GM10248 (cell line): ENCODE results near the gene PPP2R5E.

Source experiments
- CTCF ChIA-PET: fragments of 300-600 bp; sonication (Branson Sonifier 250); formaldehyde crosslinking; extraction: SDS; loops from one replicate; lab custom pipeline; 2021; ENCODE audit warnings: antibody characterized with exemption; lab: Yijun Ruan, JAX
- POLR2A ChIA-PET: fragments of 350-650 bp; sonication (Branson Sonifier 250); formaldehyde crosslinking; extraction: SDS; loops from one replicate; lab custom pipeline; 2020; ENCODE audit warnings: antibody characterized with exemption; lab: Yijun Ruan, JAX
- DNase-seq: peaks from one replicate; pipeline ENCODE4 v3.0.0; 2012; ENCODE audit errors: extremely low spot score
- CTCF ChIP-seq: IDR thresholded peaks from 2 replicates; pipeline ENCODE4 v1.5.1; 2012; ENCODE audit warnings: mild to moderate bottlenecking, low read depth; ENCODE audit errors: extremely low read depth, missing control alignments, control extremely low read depth

PPP2R5E gene

GRCh38 chr14:63428486-63428885 is 114.7 kb downstream of the PPP2R5E start:
- no peak for DNase-seq
- no peak for TF ChIP-seq CTCF
- ChIA-PET POLR2A (no interaction called here), CTCF (no interaction called here)

GRCh38 chr14:63426838-63427352 is 116.3 kb downstream of the PPP2R5E start:
- no peak for DNase-seq
- CTCF ChIA-PET, result no interaction called here
- POLR2A ChIA-PET, result no interaction called here
- no peak for TF ChIP-seq CTCF

GRCh38 chr14:63423889-63424288 is 119.3 kb downstream of the PPP2R5E start:
- DNase-seq, result no peak
- POLR2A ChIA-PET, result no interaction called here
- CTCF ChIA-PET, result no interaction called here
- no peak for TF ChIP-seq CTCF

- ChIA-PET CTCF (no interaction called here), POLR2A (no interaction called here)
- no peak for TF ChIP-seq CTCF
- no peak for DNase-seq
These were observed 119.8 kb downstream of the PPP2R5E start for GRCh38 chr14:63423381-63423780.

GRCh38 chr14:63421919-63422318 is 121.3 kb downstream of the PPP2R5E start:
- no peak for TF ChIP-seq CTCF
- ChIA-PET POLR2A (no interaction called here), CTCF (interaction anchor here (1.0 to 1.4 kb wide), 4 partner anchors 10 to 71 kb away, joined by 3 to 5 read pairs (median 4); no protein-coding TSS in a partner anchor)
- DNase-seq, result no peak

GRCh38 chr14:63421226-63421625 is 122.0 kb downstream of the PPP2R5E start:
- no peak for TF ChIP-seq CTCF
- DNase-seq, result no peak
- ChIA-PET CTCF (interaction anchor here (1.0 to 1.4 kb wide), 4 partner anchors 9 to 72 kb away, joined by 3 to 5 read pairs (median 4); no protein-coding TSS in a partner anchor), POLR2A (interaction anchor here (0.5 kb wide), 1 partner anchor 90 kb away, joined by 3 read pairs; no protein-coding TSS in a partner anchor)
